ENCODE data around the gene RAB11FIP5.

GRCh38 chr2:73114273-73114867 lies 1.6 kb upstream of the RAB11FIP5 start:
- TF ChIP-seq SMAD3 (CRISPR knock-in tag; conservative IDR thresholded peaks at IDR 0.05), result no peak
- TF ChIP-seq MXI1 (IDR thresholded peaks at IDR 0.05; ENCODE audit: low read depth, low read length), result no peak
- TF ChIP-seq CREM (IDR thresholded peaks at IDR 0.05; ENCODE audit: low read depth), result no peak
- no peak for TF ChIP-seq BCL6 (CRISPR knock-in tag; IDR thresholded peaks at IDR 0.05)
- TF ChIP-seq ZBTB7A (IDR thresholded peaks at IDR 0.05; ENCODE audit: borderline replicate concordance, control insufficient read depth, low read depth, low read length), result no peak
- TF ChIP-seq YY1 (IDR thresholded peaks at IDR 0.05; ENCODE audit: borderline replicate concordance in 1 of 3, control insufficient read depth in 1 of 3, extremely low read depth in 1 of 3, insufficient read depth in 3 of 3, insufficient read length in 1 of 3, insufficient replicate concordance in 2 of 3, low read depth in 1 of 3, low read length in 2 of 3), result no peak
- no peak for TF ChIP-seq HDAC6 (IDR thresholded peaks at IDR 0.05; ENCODE audit: low read depth, low read length)
- TF ChIP-seq TGIF2 (CRISPR knock-in tag; IDR thresholded peaks at IDR 0.05), result no peak
